SU-DHL-6 (cell line): ENCODE results near the gene KIAA0319L.

Source experiments
- H2AFZ ChIP-seq: fragments of 200-600 bp; sonication (generic); 2 replicates; pipeline ENCODE4 v1.6.1; 2014; ENCODE audit warnings: low read depth, mild to moderate bottlenecking, moderate library complexity, mixed read lengths, antibody characterized with exemption, low read length; ENCODE audit not compliant: severe bottlenecking
- H3F3A ChIP-seq: fragments of 200-600 bp; shearing (Covaris generic); 2 replicates; pipeline ENCODE4 v1.6.0; 2016; ENCODE audit warnings: antibody characterized with exemption, mild to moderate bottlenecking; ENCODE audit not compliant: insufficient read depth
- H3K27ac ChIP-seq: fragments of 200-600 bp; sonication (generic); 2 replicates; pipeline ENCODE4 v1.5.1; 2016; ENCODE audit warnings: low read depth, mild to moderate bottlenecking, low read length, moderate library complexity, mixed read lengths
- H3K27me3 ChIP-seq: fragments of 200-600 bp; sonication (generic), shearing (Covaris generic); 2 replicates; pipeline ENCODE4 v1.6.0; 2014; ENCODE audit warnings: mild to moderate bottlenecking, low read length
- H3K36me3 ChIP-seq: fragments of 200-600 bp; sonication (generic); 2 replicates; pipeline ENCODE4 v1.6.1; 2014; ENCODE audit warnings: mild to moderate bottlenecking, low read length, mixed read lengths
- H3K4me2 ChIP-seq: fragments of 300-600, 200-600 bp; shearing (Covaris generic), sonication (generic); 2 replicates; pipeline ENCODE4 v1.6.0; 2014; ENCODE audit warnings: low read length, low read depth, mild to moderate bottlenecking; ENCODE audit not compliant: poor library complexity, severe bottlenecking
- H3K4me3 ChIP-seq: fragments of 200-600 bp; sonication (generic); 2 replicates; pipeline ENCODE4 v1.5.1; 2014; ENCODE audit warnings: antibody characterized with exemption, low read length, mild to moderate bottlenecking, mixed read lengths; ENCODE audit not compliant: insufficient read depth, poor library complexity, severe bottlenecking
- H3K79me2 ChIP-seq: fragments of 200-600 bp; sonication (generic); 2 replicates; pipeline ENCODE4 v1.6.1; 2014; ENCODE audit warnings: mild to moderate bottlenecking, low read length, moderate library complexity; ENCODE audit not compliant: insufficient read depth
- H3K9ac ChIP-seq: fragments of 200-600 bp; sonication (generic); 2 replicates; pipeline ENCODE4 v1.7.0; 2014; ENCODE audit warnings: mild to moderate bottlenecking, low read length
- H3K9me2 ChIP-seq: fragments of 200-600 bp; sonication (generic); replicated peaks from 2 replicates; pipeline ENCODE4 v1.6.1; 2014; ENCODE audit warnings: low read length; ENCODE audit not compliant: insufficient read depth
- H3K9me3 ChIP-seq: fragments of 200-600 bp; sonication (generic); 2 replicates; pipeline ENCODE4 v1.6.1; 2014; ENCODE audit warnings: low read length, mixed read lengths; ENCODE audit not compliant: insufficient read depth
- H4K20me1 ChIP-seq: fragments of 200-600 bp; sonication (generic); 2 replicates; pipeline ENCODE4 v1.6.1; 2014; ENCODE audit warnings: low read depth, mild to moderate bottlenecking, antibody characterized with exemption, low read length, moderate library complexity, mixed read lengths
- EZH2phosphoT487 ChIP-seq: fragments of 200-600 bp; sonication (generic), shearing (Covaris generic); conservative IDR thresholded peaks from 2 replicates; pipeline ENCODE4 v1.6.1; 2018; ENCODE audit warnings: mild to moderate bottlenecking, antibody characterized with exemption, low read length, moderate library complexity, mixed read lengths
- TF ChIP-seq, protein P1 (sequence below): fragments of 200-600 bp; sonication (generic); IDR thresholded peaks from one replicate; pipeline ENCODE4 v1.5.1; 2017; ENCODE audit warnings: antibody characterized with exemption, mild to moderate bottlenecking, low read length, moderate library complexity; ENCODE audit not compliant: insufficient read depth, poor library complexity, severe bottlenecking

Gene KIAA0319L

DNA sequence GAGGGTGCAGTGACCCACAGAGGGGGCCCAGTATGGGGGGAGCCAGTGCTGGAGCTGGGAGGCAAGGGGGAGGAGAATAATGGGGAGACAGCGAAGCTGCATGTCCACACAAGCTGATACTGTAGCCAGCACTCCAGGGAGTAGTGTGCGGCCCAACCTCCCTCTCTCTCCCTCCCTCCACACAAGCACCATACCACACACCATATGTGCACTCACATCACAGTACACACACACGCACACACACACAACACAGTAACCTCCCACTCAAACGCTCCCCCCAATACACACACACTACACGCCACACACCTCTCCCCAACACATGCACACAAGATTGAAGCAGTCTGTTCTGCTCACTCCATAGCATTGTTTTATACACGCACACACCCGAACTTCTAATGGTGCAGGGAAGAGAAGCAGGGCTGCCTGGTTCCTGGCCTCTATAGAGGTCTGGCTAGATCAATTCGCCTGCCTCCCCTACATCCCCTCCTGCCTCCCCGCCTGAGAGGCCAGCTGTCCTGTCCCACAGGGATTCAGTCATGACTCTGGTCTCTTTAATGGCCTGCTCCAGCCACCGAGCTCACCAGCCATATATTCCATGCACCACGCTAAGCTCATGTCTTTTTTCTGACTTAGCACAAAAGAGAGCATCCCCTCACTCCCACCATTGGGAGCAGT lies 4.2 kb upstream of the KIAA0319L start:
- Histone ChIP-seq H3K4me3 (no peak overlapping the region), H3K79me2 (peaks cover 13% of the 10 kb centered on the region), H2AFZ (no peak overlapping the region), H3K9me2 (no peaks in the 10 kb centered on the region), H3K36me3 (no peaks in the 10 kb centered on the region), H3K27ac (no peak overlapping the region), H3K9ac (no peak overlapping the region), H3F3A (peaks cover 10% of the 10 kb centered on the region; the same call in 1 of the 2 replicates), H4K20me1 (no peaks in the 10 kb centered on the region), H3K9me3 (no peaks in the 10 kb centered on the region), H3K4me2 (no peak overlapping the region), H3K27me3 (no peaks in the 10 kb centered on the region)
- TF ChIP-seq, protein P1, sequence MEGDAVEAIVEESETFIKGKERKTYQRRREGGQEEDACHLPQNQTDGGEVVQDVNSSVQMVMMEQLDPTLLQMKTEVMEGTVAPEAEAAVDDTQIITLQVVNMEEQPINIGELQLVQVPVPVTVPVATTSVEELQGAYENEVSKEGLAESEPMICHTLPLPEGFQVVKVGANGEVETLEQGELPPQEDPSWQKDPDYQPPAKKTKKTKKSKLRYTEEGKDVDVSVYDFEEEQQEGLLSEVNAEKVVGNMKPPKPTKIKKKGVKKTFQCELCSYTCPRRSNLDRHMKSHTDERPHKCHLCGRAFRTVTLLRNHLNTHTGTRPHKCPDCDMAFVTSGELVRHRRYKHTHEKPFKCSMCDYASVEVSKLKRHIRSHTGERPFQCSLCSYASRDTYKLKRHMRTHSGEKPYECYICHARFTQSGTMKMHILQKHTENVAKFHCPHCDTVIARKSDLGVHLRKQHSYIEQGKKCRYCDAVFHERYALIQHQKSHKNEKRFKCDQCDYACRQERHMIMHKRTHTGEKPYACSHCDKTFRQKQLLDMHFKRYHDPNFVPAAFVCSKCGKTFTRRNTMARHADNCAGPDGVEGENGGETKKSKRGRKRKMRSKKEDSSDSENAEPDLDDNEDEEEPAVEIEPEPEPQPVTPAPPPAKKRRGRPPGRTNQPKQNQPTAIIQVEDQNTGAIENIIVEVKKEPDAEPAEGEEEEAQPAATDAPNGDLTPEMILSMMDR: no peak
- TF ChIP-seq EZH2phosphoT487: no peak

DNA sequence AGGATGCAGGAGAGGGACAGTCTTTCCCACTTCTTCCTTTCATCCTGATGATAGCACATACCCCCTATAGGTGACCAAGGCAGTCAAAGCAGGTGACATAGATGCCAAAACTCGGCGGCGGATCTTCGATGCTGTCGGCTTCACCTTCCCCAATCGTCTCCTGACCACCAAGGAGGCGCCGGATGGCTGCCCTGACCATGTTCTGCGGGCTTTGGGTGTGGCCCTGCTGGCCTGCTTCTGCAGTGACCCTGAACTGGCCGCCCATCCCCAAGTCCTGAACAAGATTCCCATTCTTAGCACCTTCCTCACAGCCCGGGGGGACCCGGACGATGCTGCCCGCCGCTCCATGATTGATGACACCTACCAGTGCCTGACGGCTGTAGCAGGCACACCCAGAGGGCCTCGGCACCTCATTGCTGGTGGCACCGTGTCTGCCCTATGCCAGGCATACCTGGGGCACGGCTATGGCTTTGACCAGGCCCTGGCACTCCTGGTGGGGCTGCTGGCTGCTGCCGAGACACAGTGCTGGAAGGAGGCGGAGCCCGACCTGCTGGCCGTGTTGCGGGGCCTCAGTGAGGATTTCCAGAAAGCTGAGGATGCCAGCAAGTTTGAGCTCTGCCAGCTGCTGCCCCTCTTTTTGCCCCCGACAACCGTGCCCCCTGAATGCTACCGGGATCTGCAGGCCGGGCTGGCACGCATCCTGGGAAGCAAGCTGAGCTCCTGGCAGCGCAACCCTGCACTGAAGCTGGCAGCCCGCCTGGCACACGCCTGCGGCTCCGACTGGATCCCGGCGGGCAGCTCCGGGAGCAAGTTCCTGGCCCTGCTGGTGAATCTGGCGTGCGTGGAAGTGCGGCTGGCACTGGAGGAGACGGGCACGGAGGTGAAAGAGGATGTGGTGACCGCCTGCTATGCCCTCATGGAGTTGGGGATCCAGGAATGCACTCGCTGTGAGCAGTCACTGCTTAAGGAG lies 3.3 kb upstream of the KIAA0319L start:
- Histone ChIP-seq H3K9me3 (no peaks in the 10 kb centered on the region), H3K4me2 (no peak overlapping the region), H2AFZ (no peak overlapping the region), H4K20me1 (no peaks in the 10 kb centered on the region), H3K27ac (no peak overlapping the region), H3K79me2 (peaks cover 22% of the 10 kb centered on the region), H3K9me2 (no peaks in the 10 kb centered on the region), H3K27me3 (no peaks in the 10 kb centered on the region), H3K36me3 (no peaks in the 10 kb centered on the region), H3F3A (peaks cover 12% of the 10 kb centered on the region; the same call in 1 of the 2 replicates), H3K4me3 (no peak overlapping the region), H3K9ac (no peak overlapping the region)
- TF ChIP-seq EZH2phosphoT487: no peak
- TF ChIP-seq, protein P1: no peak

DNA sequence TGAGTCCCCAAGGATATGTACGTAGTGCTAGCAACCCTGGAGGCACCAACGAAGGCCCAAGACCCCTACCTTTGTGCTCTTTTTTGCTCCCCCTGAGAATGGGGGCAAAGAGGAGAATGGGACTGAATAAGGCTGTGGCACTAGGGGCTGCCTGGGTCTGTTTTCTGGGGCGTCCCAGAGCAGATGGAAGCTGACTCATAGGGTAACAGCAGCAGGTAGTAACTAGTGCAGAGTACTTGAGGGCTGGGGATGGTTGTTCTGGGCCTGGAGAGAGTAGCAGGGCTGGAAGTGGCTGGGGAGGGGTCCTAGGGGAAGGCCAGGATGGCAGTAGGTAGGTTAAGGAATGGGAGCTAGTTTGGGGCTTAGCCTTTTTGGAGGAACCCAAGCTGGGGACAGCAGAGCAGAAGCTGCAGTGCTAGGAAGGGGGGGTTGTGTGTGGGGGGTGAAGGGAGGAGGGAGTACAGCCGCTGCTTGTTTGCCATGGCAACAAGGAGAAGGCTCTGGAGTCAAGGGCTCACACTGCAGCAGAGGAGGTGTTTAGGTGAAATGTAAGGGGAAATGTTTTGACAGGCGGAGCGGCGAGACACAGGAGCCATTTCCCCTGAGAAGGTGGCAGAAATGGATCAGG lies 2.2 kb upstream of the KIAA0319L start:
- no peaks in the 10 kb centered on the region for H3K36me3 ChIP-seq
- peaks cover 29% of the 10 kb centered on the region for H3K79me2 ChIP-seq
- H3F3A ChIP-seq: peaks cover 12% of the 10 kb centered on the region; the same call in 1 of the 2 replicates
- 0 out of 2 replicates have a peak overlapping the region, but pooled peaks have one; percentile 1 for H3K27ac ChIP-seq
- TF ChIP-seq, protein P1: no peak
- no peak for TF ChIP-seq EZH2phosphoT487
- no peak overlapping the region for H3K4me3 ChIP-seq
- no peaks in the 10 kb centered on the region for H3K9me2 ChIP-seq
- H3K9me3 ChIP-seq: no peaks in the 10 kb centered on the region
- H3K27me3 ChIP-seq: no peaks in the 10 kb centered on the region
- no peak overlapping the region for H3K9ac ChIP-seq
- no peaks in the 10 kb centered on the region for H4K20me1 ChIP-seq
- H2AFZ ChIP-seq: no peak overlapping the region
- peak overlapping the region; percentile 66 for H3K4me2 ChIP-seq
